ENCODE results near the gene DYNC2H1. TPM values are rescaled to one million over a fixed set of nuclear protein-coding genes. Genes with fewer than 3 reads are reported as not detected.

The DYNC2H1 gene
- total RNA-seq, 2 experiments from 2014 or later = 2.8 to 3.2 TPM

- Mint-ChIP-seq H3K4me1 (ENCODE audit: low read depth) (no peaks in the 10 kb centered on the region), H3K27me3 (no peaks in the 10 kb centered on the region), H3K36me3 (ENCODE audit: low read depth) (no peaks in the 10 kb centered on the region), H3K27ac (no peak overlapping the region), H3K9me3 (no peaks in the 10 kb centered on the region), H3K4me3 (no peak overlapping the region)
- ChIA-PET CTCF (no interaction called here), POLR2A (no interaction called here)
- Histone ChIP-seq H3K27ac (ENCODE audit: low read depth in 1 of 2, low read length in 2 of 2) (no peak overlapping the region), H3K4me1 (ENCODE audit: insufficient read depth, low read length) (no peaks in the 10 kb centered on the region), H3K27me3 (ENCODE audit: control insufficient read depth in 1 of 2, insufficient read depth in 2 of 2, low read length in 2 of 2) (no peaks in the 10 kb centered on the region), H3K36me3 (ENCODE audit: insufficient read depth, low read length) (no peaks in the 10 kb centered on the region), H3K4me3 (ENCODE audit: low read length) (no peak overlapping the region), H3K9me3 (ENCODE audit: control insufficient read depth in 1 of 2, insufficient read depth in 1 of 2, low read length in 2 of 2) (no peaks in the 10 kb centered on the region)
- TF ChIP-seq, protein P1, sequence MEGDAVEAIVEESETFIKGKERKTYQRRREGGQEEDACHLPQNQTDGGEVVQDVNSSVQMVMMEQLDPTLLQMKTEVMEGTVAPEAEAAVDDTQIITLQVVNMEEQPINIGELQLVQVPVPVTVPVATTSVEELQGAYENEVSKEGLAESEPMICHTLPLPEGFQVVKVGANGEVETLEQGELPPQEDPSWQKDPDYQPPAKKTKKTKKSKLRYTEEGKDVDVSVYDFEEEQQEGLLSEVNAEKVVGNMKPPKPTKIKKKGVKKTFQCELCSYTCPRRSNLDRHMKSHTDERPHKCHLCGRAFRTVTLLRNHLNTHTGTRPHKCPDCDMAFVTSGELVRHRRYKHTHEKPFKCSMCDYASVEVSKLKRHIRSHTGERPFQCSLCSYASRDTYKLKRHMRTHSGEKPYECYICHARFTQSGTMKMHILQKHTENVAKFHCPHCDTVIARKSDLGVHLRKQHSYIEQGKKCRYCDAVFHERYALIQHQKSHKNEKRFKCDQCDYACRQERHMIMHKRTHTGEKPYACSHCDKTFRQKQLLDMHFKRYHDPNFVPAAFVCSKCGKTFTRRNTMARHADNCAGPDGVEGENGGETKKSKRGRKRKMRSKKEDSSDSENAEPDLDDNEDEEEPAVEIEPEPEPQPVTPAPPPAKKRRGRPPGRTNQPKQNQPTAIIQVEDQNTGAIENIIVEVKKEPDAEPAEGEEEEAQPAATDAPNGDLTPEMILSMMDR (IDR thresholded peaks at IDR 0.05) = no peak
- DNase-seq (no peak), ATAC-seq (ENCODE audit: poor library complexity) (no peak)
- intact Hi-C loops (cut with DNase I, micrococcal nuclease) = no loop called here
Measured at GRCh38 chr11:103433386-103434072, 324.3 kb downstream of the DYNC2H1 start.

DNA sequence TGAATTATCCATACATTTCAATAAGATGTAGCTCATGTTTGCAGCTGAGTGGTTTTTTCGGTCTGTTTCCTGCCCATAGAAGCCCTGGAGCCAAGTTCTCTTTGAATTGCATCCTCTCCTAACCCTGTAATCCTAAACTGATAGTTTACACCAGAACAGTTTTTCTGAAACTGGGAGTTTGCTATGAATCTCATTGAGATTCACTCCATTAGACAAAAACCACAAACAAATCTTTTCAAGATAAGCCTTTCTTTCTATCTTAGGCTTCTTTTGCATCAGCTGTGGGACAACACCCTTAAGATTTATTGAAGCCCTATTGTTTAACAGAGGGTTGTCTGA, 324.8 kb downstream of the DYNC2H1 start:
- H3K27ac ChIP-seq (ENCODE audit: low read depth in 1 of 2, low read length in 2 of 2) = no peak overlapping the region
- Mint-ChIP-seq H3K4me1 (ENCODE audit: low read depth) (no peaks in the 10 kb centered on the region), H3K36me3 (ENCODE audit: low read depth) (no peaks in the 10 kb centered on the region), H3K4me3 (no peak overlapping the region), H3K9me3 (no peaks in the 10 kb centered on the region), H3K27ac (no peak overlapping the region), H3K27me3 (no peaks in the 10 kb centered on the region)
- POLR2A ChIA-PET = no interaction called here
- ATAC-seq (ENCODE audit: poor library complexity) = no peak
- no peaks in the 10 kb centered on the region for H3K36me3 ChIP-seq (ENCODE audit: insufficient read depth, low read length)
- TF ChIP-seq, protein P1 (IDR thresholded peaks at IDR 0.05) = no peak
- H3K9me3 ChIP-seq (ENCODE audit: control insufficient read depth in 1 of 2, insufficient read depth in 1 of 2, low read length in 2 of 2) = no peaks in the 10 kb centered on the region
- intact Hi-C loops (cut with DNase I, micrococcal nuclease) = no loop called here
- no peak for DNase-seq
- no peaks in the 10 kb centered on the region for H3K4me1 ChIP-seq (ENCODE audit: insufficient read depth, low read length)
- CTCF ChIA-PET = no interaction called here
- no peaks in the 10 kb centered on the region for H3K27me3 ChIP-seq (ENCODE audit: control insufficient read depth in 1 of 2, insufficient read depth in 2 of 2, low read length in 2 of 2)
- no peak overlapping the region for H3K4me3 ChIP-seq (ENCODE audit: low read length)

GRCh38 chr11:103436131-103436770, 327.0 kb downstream of the DYNC2H1 start:
- H3K4me3 Mint-ChIP-seq = no peak overlapping the region
- H3K9me3 Mint-ChIP-seq = no peaks in the 10 kb centered on the region
- no peaks in the 10 kb centered on the region for H3K9me3 ChIP-seq (ENCODE audit: control insufficient read depth in 1 of 2, insufficient read depth in 1 of 2, low read length in 2 of 2)
- TF ChIP-seq, protein P1 (IDR thresholded peaks at IDR 0.05) = no peak
- ChIA-PET CTCF (no interaction called here), POLR2A (no interaction called here)
- intact Hi-C loops (cut with DNase I, micrococcal nuclease) = no loop called here
- DNase-seq (no peak), ATAC-seq (ENCODE audit: poor library complexity) (no peak)
- H3K36me3 ChIP-seq (ENCODE audit: insufficient read depth, low read length) = no peaks in the 10 kb centered on the region
- no peak overlapping the region for H3K4me3 ChIP-seq (ENCODE audit: low read length)
- H3K27me3 Mint-ChIP-seq = no peaks in the 10 kb centered on the region
- H3K27ac Mint-ChIP-seq = no peak overlapping the region
- H3K4me1 Mint-ChIP-seq (ENCODE audit: low read depth) = no peaks in the 10 kb centered on the region
- H3K4me1 ChIP-seq (ENCODE audit: insufficient read depth, low read length) = no peaks in the 10 kb centered on the region
- H3K27me3 ChIP-seq (ENCODE audit: control insufficient read depth in 1 of 2, insufficient read depth in 2 of 2, low read length in 2 of 2) = no peaks in the 10 kb centered on the region
- H3K36me3 Mint-ChIP-seq (ENCODE audit: low read depth) = no peaks in the 10 kb centered on the region
- no peak overlapping the region for H3K27ac ChIP-seq (ENCODE audit: low read depth in 1 of 2, low read length in 2 of 2)

Data from CD4-positive, alpha-beta T cell (primary cell).